GM21723 (cell line): ENCODE measurements around the gene AGK.
"Not testable (repeated sequence)": the region's sequence is repeated elsewhere in the genome, so short reads cannot be mapped to it uniquely, and the experiment has no call there.

Experiments
- ATAC-seq: cut with Tn5 transposase; IDR thresholded peaks from one replicate; pipeline ENCODE4 v1.9.1; 2021; ENCODE audit warnings: mild to moderate bottlenecking, moderate library complexity; ENCODE audit not compliant: unreplicated experiment

The AGK gene

GRCh38 chr7:141674171-141674671 is 123.0 kb downstream of the AGK start:
- no peak for ATAC-seq

- no peak for ATAC-seq
These were observed 123.5 kb downstream of the AGK start for GRCh38 chr7:141674702-141675101.

- ATAC-seq, result no peak
These were observed 124.4 kb downstream of the AGK start for GRCh38 chr7:141675436-141676215.

- ATAC-seq, result no peak
These were observed 125.4 kb downstream of the AGK start for GRCh38 chr7:141676618-141677017.

- peak; percentile 66 for ATAC-seq
These were observed 127.8 kb downstream of the AGK start for GRCh38 chr7:141679014-141679413.

- no peak for ATAC-seq
These were observed 134.2 kb downstream of the AGK start for GRCh38 chr7:141685285-141686023.

GRCh38 chr7:141686074-141686473 is 134.9 kb downstream of the AGK start:
- ATAC-seq, result no peak

- no peak for ATAC-seq
These were observed 135.5 kb downstream of the AGK start for GRCh38 chr7:141686670-141687069.

- ATAC-seq, result no peak
These were observed 136.8 kb downstream of the AGK start for GRCh38 chr7:141688043-141688442.

- ATAC-seq, result not testable (repeated sequence)
These were observed 138.0 kb downstream of the AGK start for GRCh38 chr7:141689072-141689825.

- no peak for ATAC-seq
These were observed 140.3 kb downstream of the AGK start for GRCh38 chr7:141691540-141691939.

GRCh38 chr7:141691961-141692360 is 140.8 kb downstream of the AGK start:
- no peak for ATAC-seq

- ATAC-seq, result no peak
These were observed 141.9 kb downstream of the AGK start for GRCh38 chr7:141693082-141693481.

GRCh38 chr7:141695803-141696289 is 144.6 kb downstream of the AGK start:
- no peak for ATAC-seq

GRCh38 chr7:141696348-141696747 is 145.1 kb downstream of the AGK start:
- no peak for ATAC-seq

- no peak for ATAC-seq
These were observed 146.1 kb downstream of the AGK start for GRCh38 chr7:141697211-141697871.

GRCh38 chr7:141698247-141699015 is 147.2 kb downstream of the AGK start:
- no peak for ATAC-seq

GRCh38 chr7:141699860-141700259 is 148.7 kb downstream of the AGK start:
- no peak for ATAC-seq

GRCh38 chr7:141700296-141700847 is 149.2 kb downstream of the AGK start:
- no peak for ATAC-seq
